IMR-90 (cell line): ENCODE measurements around the gene BRME1. TPM values are rescaled to one million over a fixed set of nuclear protein-coding genes. Genes with fewer than 3 reads are reported as not detected.

Source experiments
- ATAC-seq: fragments of 200-7000 bp; cut with Tn5 transposase; 2 replicates; pipeline ENCODE4 v1.9.1; 2020; ENCODE audit warnings: low read depth, mild to moderate bottlenecking, moderate library complexity
- BruUV-seq: library from RNA; stranded (reverse); fragments of 400-500 nt; replicated peaks from 2 replicates; lab custom pipeline; 2021; lab: Mats Ljungman, UMichigan
- CTCF ChIA-PET: fragments of 300-600 bp; formaldehyde crosslinking; extraction: SDS; loops from one replicate; lab custom pipeline; 2021; ENCODE audit warnings: antibody characterized with exemption; lab: Yijun Ruan, JAX
- POLR2A ChIA-PET: fragments of 300-600 bp; sonication (Branson Sonifier 250); formaldehyde crosslinking; loops from one replicate; lab custom pipeline; 2022; ENCODE audit warnings: antibody characterized with exemption; ENCODE audit not compliant: unreplicated experiment; lab: Charles Lee
- DNase-seq: peaks from one replicate; pipeline ENCODE4 v3.0.0; 2013
- H2AFZ ChIP-seq: replicated peaks from 2 replicates; pipeline ENCODE3; 2013; ENCODE audit warnings: low read length, mild to moderate bottlenecking; ENCODE audit not compliant: poor library complexity
- H2AK5ac ChIP-seq: 2 replicates; pipeline ENCODE4 v1.6.1; 2013; ENCODE audit warnings: low read depth, low read length, inconsistent platforms
- H2AK9ac ChIP-seq: replicated peaks from 2 replicates; pipeline ENCODE3; 2013; ENCODE audit warnings: mild to moderate bottlenecking, low read depth, low read length, moderate library complexity; ENCODE audit not compliant: poor library complexity
- H2BK120ac ChIP-seq: 2 replicates; pipeline ENCODE4 v1.6.1; 2013; ENCODE audit warnings: low read depth, low read length, inconsistent platforms
- H2BK15ac ChIP-seq: 3 replicates; pipeline ENCODE4 v1.6.1; 2013; ENCODE audit warnings: low read depth, low read length, inconsistent platforms
- H2BK20ac ChIP-seq: 2 replicates; pipeline ENCODE4 v1.6.1; 2013; ENCODE audit warnings: low read depth, mild to moderate bottlenecking, inconsistent platforms, low read length, moderate library complexity
- H2BK5ac ChIP-seq: 2 replicates; pipeline ENCODE4 v1.6.1; 2013; ENCODE audit warnings: mild to moderate bottlenecking, low read depth, low read length, inconsistent platforms; ENCODE audit not compliant: poor library complexity, severe bottlenecking
- H3K14ac ChIP-seq: replicated peaks from 2 replicates; pipeline ENCODE4 v1.6.1; 2013; ENCODE audit warnings: low read depth, low read length, inconsistent platforms
- H3K18ac ChIP-seq: 2 replicates; pipeline ENCODE4 v1.6.1; 2013; ENCODE audit warnings: low read depth, low read length, control low read depth
- H3K23ac ChIP-seq: 2 replicates; pipeline ENCODE4 v1.6.1; 2013; ENCODE audit warnings: low read depth, low read length, inconsistent platforms
- H3K27ac ChIP-seq: 2 replicates; pipeline ENCODE4 v1.5.1; 2013; ENCODE audit warnings: mild to moderate bottlenecking, control low read depth, low read length; ENCODE audit not compliant: insufficient read depth
- H3K27me3 ChIP-seq: 2 replicates; pipeline ENCODE4 v1.6.1; 2013; ENCODE audit warnings: low read length; ENCODE audit not compliant: control insufficient read depth, insufficient read depth
- H3K36me3 ChIP-seq: 2 replicates; pipeline ENCODE4 v1.6.1; 2013; ENCODE audit warnings: low read length, mixed read lengths; ENCODE audit not compliant: control insufficient read depth, insufficient read depth
- H3K4ac ChIP-seq: 2 replicates; pipeline ENCODE4 v1.6.1; 2013; ENCODE audit warnings: low read depth, low read length, inconsistent platforms
- H3K4me1 ChIP-seq: 2 replicates; pipeline ENCODE4 v1.6.1; 2013; ENCODE audit warnings: low read length, mixed read lengths; ENCODE audit not compliant: control insufficient read depth, insufficient read depth
- H3K4me2 ChIP-seq: 2 replicates; pipeline ENCODE4 v1.6.1; 2013; ENCODE audit warnings: low read depth, mild to moderate bottlenecking, control low read depth, low read length, moderate library complexity
- H3K4me3 ChIP-seq: 2 replicates; pipeline ENCODE4 v1.5.1; 2013; ENCODE audit warnings: low read depth, mild to moderate bottlenecking, control low read depth, low read length, moderate library complexity; ENCODE audit not compliant: insufficient read depth
- H3K56ac ChIP-seq: 2 replicates; pipeline ENCODE4 v1.6.1; 2013; ENCODE audit warnings: low read length, inconsistent platforms; ENCODE audit not compliant: insufficient read depth; ENCODE audit errors: extremely low read depth
- H3K79me1 ChIP-seq, 2 experiments: 2 replicates each; pipeline ENCODE4 v1.6.1; 2013; ENCODE audit warnings: low read length in 2 of 2, inconsistent platforms in 1 of 2, low read depth in 1 of 2
- H3K9ac ChIP-seq: 2 replicates; pipeline ENCODE4 v1.6.1; 2013; ENCODE audit warnings: low read depth, low read length, control low read depth
- H3K9me1 ChIP-seq: 2 replicates; pipeline ENCODE4 v1.6.1; 2013; ENCODE audit warnings: low read length, inconsistent platforms; ENCODE audit not compliant: insufficient read depth
- H3K9me3 ChIP-seq: 2 replicates; pipeline ENCODE4 v1.6.1; 2013; ENCODE audit warnings: low read length; ENCODE audit not compliant: control insufficient read depth, insufficient read depth
- H4K20me1 ChIP-seq: 2 replicates; pipeline ENCODE4 v1.6.1; 2013; ENCODE audit warnings: low read length, inconsistent platforms; ENCODE audit not compliant: insufficient read depth
- H4K5ac ChIP-seq: 2 replicates; pipeline ENCODE4 v1.6.1; 2013; ENCODE audit warnings: mild to moderate bottlenecking, low read depth, low read length, control low read depth
- H4K8ac ChIP-seq, 2 experiments: 2 replicates each; pipeline ENCODE4 v1.6.1; 2013; ENCODE audit warnings: low read depth in 2 of 2, low read length in 2 of 2, control low read depth in 1 of 2, inconsistent platforms in 1 of 2
- H4K91ac ChIP-seq: 2 replicates; pipeline ENCODE4 v1.6.1; 2013; ENCODE audit warnings: low read depth, low read length, inconsistent platforms; ENCODE audit not compliant: insufficient read depth
- ELK1 ChIP-seq: fragments of 150-350 bp; IDR thresholded peaks from 2 replicates; pipeline ENCODE4 v1.6.1; 2016; ENCODE audit warnings: low read depth, mild to moderate bottlenecking, low read length, moderate library complexity, borderline replicate concordance
- FOS ChIP-seq: fragments of 150-350 bp; IDR thresholded peaks from 2 replicates; pipeline ENCODE4 v1.6.1; 2016; ENCODE audit warnings: low read depth, low read length
- MAFK ChIP-seq: IDR thresholded peaks from 2 replicates; pipeline ENCODE4 v1.6.1; 2012; ENCODE audit warnings: low read depth, low read length, improper control_type of control experiment
- MAZ ChIP-seq: IDR thresholded peaks from 2 replicates; pipeline ENCODE4 v1.6.1; 2012; ENCODE audit warnings: low read depth, mild to moderate bottlenecking, low read length, improper control_type of control experiment, moderate library complexity, borderline replicate concordance
- MXI1 ChIP-seq: IDR thresholded peaks from 2 replicates; pipeline ENCODE4 v1.6.1; 2012; ENCODE audit warnings: low read depth, mild to moderate bottlenecking, low read length, moderate library complexity, borderline replicate concordance
- NFE2L2 ChIP-seq: fragments of 150-350 bp; IDR thresholded peaks from 2 replicates; pipeline ENCODE4 v1.6.1; 2016; ENCODE audit warnings: low read depth, mild to moderate bottlenecking, low read length
- POLR2A ChIP-seq: IDR thresholded peaks from 2 replicates; pipeline ENCODE4 v1.6.1; 2012; ENCODE audit warnings: mild to moderate bottlenecking, low read depth, low read length
- RAD21 ChIP-seq: IDR thresholded peaks from 2 replicates; pipeline ENCODE4 v1.6.1; 2012; ENCODE audit warnings: low read length, improper control_type of control experiment
- RCOR1 ChIP-seq: IDR thresholded peaks from 2 replicates; pipeline ENCODE4 v1.6.1; 2012; ENCODE audit warnings: mild to moderate bottlenecking, low read length, improper control_type of control experiment; ENCODE audit not compliant: insufficient replicate concordance
- RFX5 ChIP-seq: IDR thresholded peaks from 2 replicates; pipeline ENCODE4 v1.8.0; 2012; ENCODE audit warnings: low read depth, mild to moderate bottlenecking, low read length, moderate library complexity
- SMC3 ChIP-seq: fragments of 150-350 bp; IDR thresholded peaks from 2 replicates; pipeline ENCODE4 v1.6.1; 2016; ENCODE audit warnings: low read depth, mild to moderate bottlenecking, antibody characterized with exemption, low read length, moderate library complexity
- USF2 ChIP-seq: fragments of 150-350 bp; IDR thresholded peaks from 2 replicates; pipeline ENCODE4 v1.6.1; 2017; ENCODE audit warnings: mild to moderate bottlenecking, antibody characterized with exemption, low read length, low read depth
- WGBS, 2 experiments: methylation state at CpG; one replicate each; pipeline versions ENCODE4 v1.1.5 to v1.1.7; 2013; ENCODE audit warnings: missing lambda C conversion rate in 2 of 2; ENCODE audit not compliant: insufficient read length in 1 of 2; ENCODE audit errors: extremely low coverage in 2 of 2; 5-methylcytosine and 5-hydroxymethylcytosine counted together
- dilution Hi-C: fragments of 300-500 bp; cut with HindIII; formaldehyde crosslinking; loops from one replicate; pipeline ENCODE4 v1.14.3; 2018; ENCODE audit warnings: low sequenced_read_pairs; ENCODE audit not compliant: unreplicated experiment
- in situ Hi-C: fragments of 300-500 bp; cut with MboI; formaldehyde crosslinking; loops from 3 replicates; pipeline ENCODE4 v1.14.3; 2019; ENCODE audit warnings: low sequenced_read_pairs, inconsistent platforms, mixed read lengths
- intact Hi-C: fragments of 100-400 bp; cut with micrococcal nuclease; formaldehyde crosslinking; loops from 2 replicates; pipeline ENCODE4 v1.10.0; 2022
- polyA plus RNA-seq, 3 experiments: library from polyadenylated mRNA; depleted of rRNA; stranded (reverse); fragments of >200 nt; gene quantifications; 2 replicates each; pipeline ENCODE4 v1.2.3, GENCODE V29; 2012; ENCODE audit warnings: low replicate concordance in 1 of 3
- total RNA-seq: library from RNA; depleted of rRNA; stranded (reverse); fragments of >200 nt; gene quantifications from 2 replicates; pipeline ENCODE4 v1.2.3, GENCODE V29; 2012

Gene BRME1
- total and polyA plus RNA-seq, 2 of the 4 experiments (the other 2 are of a cell fraction): 0.18 to 0.38 TPM

- Histone ChIP-seq H3K14ac (no peak overlapping the region), H3K18ac (no peak overlapping the region), H3K4ac (no peak overlapping the region), H4K8ac (no peak overlapping the region), H3K27ac (no peak overlapping the region), H3K56ac (no peak overlapping the region), H2BK15ac (no peak overlapping the region), H2AK5ac (no peak overlapping the region), H3K79me1 (no peaks in the 10 kb centered on the region), H2AK9ac (no peak overlapping the region), H3K4me2 (no peak overlapping the region), H3K23ac (no peak overlapping the region), H3K27me3 (peaks cover 2% of the 10 kb centered on the region; the same call in 1 of the 2 replicates), H3K9me1 (peaks cover 9% of the 10 kb centered on the region; the same call in 1 of the 2 replicates), H3K36me3 (no peaks in the 10 kb centered on the region), H3K9me3 (no peaks in the 10 kb centered on the region), H2BK5ac (no peak overlapping the region), H3K9ac (no peak overlapping the region), H3K4me1 (peaks cover 19% of the 10 kb centered on the region), H2AFZ (no peak overlapping the region), H4K91ac (no peak overlapping the region), H2BK20ac (no peak overlapping the region), H3K4me3 (no peak overlapping the region), H4K5ac (no peak overlapping the region), H2BK120ac (no peak overlapping the region), H4K20me1 (no peaks in the 10 kb centered on the region)
- intact Hi-C loops (loop anchor here (5.0 to 10.0 kb wide), 2 partner anchors 319 to 602 kb away; no protein-coding TSS in a partner anchor), in situ Hi-C loops (loop anchor here (5.0 to 25.0 kb wide), 3 partner anchors 189 to 592 kb away; partner anchors contain the start of genes MISP3 and PTGER1), dilution Hi-C loops (no loop called here)
- DNase-seq (no peak), ATAC-seq (no peak)
- no TSS peak for BruUV-seq
- TF ChIP-seq MXI1 (no peak), NFE2L2 (no peak), SMC3 (no peak), MAZ (no peak), USF2 (no peak), POLR2A (no peak), RAD21 (no peak), ELK1 (no peak), MAFK (no peak), RFX5 (no peak), RCOR1 (no peak), FOS (no peak)
- ChIA-PET CTCF (interaction anchor here (1.5 kb wide), 1 partner anchor 177 kb away, joined by 3 read pairs; no protein-coding TSS in a partner anchor), POLR2A (no interaction called here)
- 93% methylated on average over 5 of the region's 12 CpGs; no CpG with 5 or more reads in 1 of the 2 experiments for WGBS, 2 experiments
Observed at GRCh38 chr19:13882836-13883235, 23.1 kb downstream of the BRME1 start.
